GM12801 (cell line): ENCODE results near the gene TAX1BP1.

Experiments used
- CTCF ChIP-seq: IDR thresholded peaks from one replicate; pipeline ENCODE4 v1.5.1; 2011; ENCODE audit warnings: control low read depth; ENCODE audit not compliant: insufficient read length; ENCODE audit errors: extremely low read depth

The TAX1BP1 gene

GRCh38 chr7:27703181-27703580 is 36.8 kb upstream of the TAX1BP1 start:
- no peak for TF ChIP-seq CTCF

- no peak for TF ChIP-seq CTCF
These were observed 35.4 kb upstream of the TAX1BP1 start for GRCh38 chr7:27704422-27705199.

GRCh38 chr7:27705200-27705594 is 34.8 kb upstream of the TAX1BP1 start:
- no peak for TF ChIP-seq CTCF

- TF ChIP-seq CTCF: no peak
These were observed 31.5 kb upstream of the TAX1BP1 start for GRCh38 chr7:27708485-27708884.

- no peak for TF ChIP-seq CTCF
These were observed 30.6 kb upstream of the TAX1BP1 start for GRCh38 chr7:27709137-27710075.

- TF ChIP-seq CTCF: no peak
These were observed 27.7 kb upstream of the TAX1BP1 start for GRCh38 chr7:27712217-27712616.

GRCh38 chr7:27714831-27715444 is 25.0 kb upstream of the TAX1BP1 start:
- TF ChIP-seq CTCF: no peak
